MM.1S (cell line): Measurements from ENCODE around the gene SSNA1.

Experiments
- DNase-seq: peaks from one replicate; pipeline ENCODE4 v3.0.0-alpha.2; 2015
- H2AFZ ChIP-seq: fragments of 300-600 bp; sonication (generic); 2 replicates; pipeline ENCODE4 v1.6.0; 2016; ENCODE audit warnings: antibody characterized with exemption, low read length
- H3F3A ChIP-seq: fragments of 300-600 bp; sonication (generic); 2 replicates; pipeline ENCODE4 v1.6.1; 2016; ENCODE audit warnings: mild to moderate bottlenecking, antibody characterized with exemption, low read length, moderate library complexity, mixed read lengths; ENCODE audit not compliant: insufficient read depth
- H3K27ac ChIP-seq: fragments of 300-600 bp; sonication (generic); 2 replicates; pipeline ENCODE4 v1.5.1; 2016; ENCODE audit warnings: mild to moderate bottlenecking, low read length
- H3K27me3 ChIP-seq: fragments of 300-600 bp; sonication (generic); replicated peaks from 2 replicates; pipeline ENCODE4 v1.6.0; 2016; ENCODE audit warnings: low read length; ENCODE audit not compliant: insufficient read depth
- H3K36me3 ChIP-seq: fragments of 300-600 bp; sonication (generic); replicated peaks from 2 replicates; pipeline ENCODE4 v1.6.1; 2016; ENCODE audit warnings: mild to moderate bottlenecking, low read length, mixed read lengths; ENCODE audit not compliant: insufficient read depth
- H3K4me1 ChIP-seq: fragments of 300-600 bp; sonication (generic); 2 replicates; pipeline ENCODE4 v1.6.1; 2016; ENCODE audit warnings: low read length, mixed read lengths
- H3K4me2 ChIP-seq: fragments of 300-600 bp; sonication (generic); 2 replicates; pipeline ENCODE4 v1.6.0; 2016; ENCODE audit warnings: low read depth, low read length
- H3K4me3 ChIP-seq: fragments of 300-600 bp; sonication (generic); 2 replicates; pipeline ENCODE4 v1.5.1; 2016; ENCODE audit warnings: low read length, mixed read lengths
- H3K79me2 ChIP-seq: fragments of 300-600 bp; sonication (generic); 2 replicates; pipeline ENCODE4 v1.6.1; 2016; ENCODE audit warnings: mixed run types, low read length, mixed read lengths
- H3K9ac ChIP-seq: fragments of 300-600 bp; sonication (generic); 2 replicates; pipeline ENCODE4 v1.6.1; 2016; ENCODE audit warnings: low read length, mixed read lengths
- H3K9me2 ChIP-seq: fragments of 300-600 bp; sonication (generic); replicated peaks from 2 replicates; pipeline ENCODE4 v1.6.1; 2016; ENCODE audit warnings: mild to moderate bottlenecking, low read length, mixed read lengths; ENCODE audit not compliant: insufficient read depth
- H3K9me3 ChIP-seq: fragments of 300-600 bp; sonication (generic); replicated peaks from 2 replicates; pipeline ENCODE4 v1.6.1; 2016; ENCODE audit warnings: mild to moderate bottlenecking, low read length, mixed read lengths; ENCODE audit not compliant: insufficient read depth
- H4K20me1 ChIP-seq: fragments of 300-600 bp; sonication (generic); 2 replicates; pipeline ENCODE4 v1.6.1; 2016; ENCODE audit warnings: mild to moderate bottlenecking, low read length, moderate library complexity, mixed read lengths; ENCODE audit not compliant: insufficient read depth
- CTCF ChIP-seq: fragments of 300-600 bp; sonication (generic); IDR thresholded peaks from 2 replicates; pipeline ENCODE4 v1.5.1; 2016; ENCODE audit warnings: antibody characterized with exemption, low read length, mixed read lengths
- EZH2 ChIP-seq: fragments of 300-600 bp; sonication (generic); optimal IDR thresholded peaks from 2 replicates; pipeline ENCODE3; 2017; ENCODE audit warnings: low read depth, mild to moderate bottlenecking, antibody characterized with exemption, low read length, mixed read lengths
- EZH2phosphoT487 ChIP-seq: fragments of 300-600 bp; sonication (generic); IDR thresholded peaks from 2 replicates; pipeline ENCODE4 v1.6.1; 2018; ENCODE audit warnings: antibody characterized with exemption, low read length

The SSNA1 gene

GRCh38 chr9:137218212-137218753 is 29.8 kb downstream of the SSNA1 start:
- H3K4me3 ChIP-seq, result no peak overlapping the region
- H3K9ac ChIP-seq, result no peak overlapping the region
- DNase-seq, result no peak
- H4K20me1 ChIP-seq, result no peaks in the 10 kb centered on the region
- no peaks in the 10 kb centered on the region for H3K79me2 ChIP-seq
- no peak overlapping the region for H3K4me2 ChIP-seq
- no peaks in the 10 kb centered on the region for H3K27me3 ChIP-seq
- H3K9me2 ChIP-seq, result no peaks in the 10 kb centered on the region
- H3K36me3 ChIP-seq, result no peaks in the 10 kb centered on the region
- no peak overlapping the region for H2AFZ ChIP-seq
- TF ChIP-seq EZH2phosphoT487, result no peak
- TF ChIP-seq CTCF, result no peak
- TF ChIP-seq EZH2, result no peak
- H3K4me1 ChIP-seq, result no peaks in the 10 kb centered on the region
- H3K9me3 ChIP-seq, result no peaks in the 10 kb centered on the region
- no peaks in the 10 kb centered on the region; the same call in 1 of the 2 replicates for H3F3A ChIP-seq
- H3K27ac ChIP-seq, result no peak overlapping the region

GRCh38 chr9:137218754-137219271 is 30.3 kb downstream of the SSNA1 start:
- no peak overlapping the region for H3K4me2 ChIP-seq
- H3K27me3 ChIP-seq, result no peaks in the 10 kb centered on the region
- no peak overlapping the region for H3K27ac ChIP-seq
- H4K20me1 ChIP-seq, result no peaks in the 10 kb centered on the region
- no peak overlapping the region for H3K4me3 ChIP-seq
- no peaks in the 10 kb centered on the region for H3K4me1 ChIP-seq
- no peaks in the 10 kb centered on the region; the same call in 1 of the 2 replicates for H3F3A ChIP-seq
- H3K9me2 ChIP-seq, result no peaks in the 10 kb centered on the region
- no peak for DNase-seq
- no peak for TF ChIP-seq EZH2phosphoT487
- TF ChIP-seq CTCF, result no peak
- TF ChIP-seq EZH2, result no peak
- H2AFZ ChIP-seq, result no peak overlapping the region
- no peaks in the 10 kb centered on the region for H3K9me3 ChIP-seq
- no peaks in the 10 kb centered on the region for H3K36me3 ChIP-seq
- H3K79me2 ChIP-seq, result no peaks in the 10 kb centered on the region
- H3K9ac ChIP-seq, result no peak overlapping the region

GRCh38 chr9:137219757-137220316 is 31.4 kb downstream of the SSNA1 start:
- Histone ChIP-seq H3K79me2 (no peaks in the 10 kb centered on the region), H3K9me2 (no peaks in the 10 kb centered on the region), H3K27ac (no peak overlapping the region), H3K4me3 (no peak overlapping the region), H3K9me3 (no peaks in the 10 kb centered on the region), H3K4me1 (peaks cover 7% of the 10 kb centered on the region; the same call in 1 of the 2 replicates), H2AFZ (no peak overlapping the region), H3K4me2 (no peak overlapping the region), H3K9ac (no peak overlapping the region), H3K36me3 (no peaks in the 10 kb centered on the region), H3K27me3 (no peaks in the 10 kb centered on the region), H4K20me1 (no peaks in the 10 kb centered on the region), H3F3A (no peaks in the 10 kb centered on the region; the same call in 1 of the 2 replicates)
- TF ChIP-seq EZH2 (no peak), EZH2phosphoT487 (no peak), CTCF (no peak)
- DNase-seq, result no peak
